ENCODE results near the gene TRAK1.

The TRAK1 gene

DNA sequence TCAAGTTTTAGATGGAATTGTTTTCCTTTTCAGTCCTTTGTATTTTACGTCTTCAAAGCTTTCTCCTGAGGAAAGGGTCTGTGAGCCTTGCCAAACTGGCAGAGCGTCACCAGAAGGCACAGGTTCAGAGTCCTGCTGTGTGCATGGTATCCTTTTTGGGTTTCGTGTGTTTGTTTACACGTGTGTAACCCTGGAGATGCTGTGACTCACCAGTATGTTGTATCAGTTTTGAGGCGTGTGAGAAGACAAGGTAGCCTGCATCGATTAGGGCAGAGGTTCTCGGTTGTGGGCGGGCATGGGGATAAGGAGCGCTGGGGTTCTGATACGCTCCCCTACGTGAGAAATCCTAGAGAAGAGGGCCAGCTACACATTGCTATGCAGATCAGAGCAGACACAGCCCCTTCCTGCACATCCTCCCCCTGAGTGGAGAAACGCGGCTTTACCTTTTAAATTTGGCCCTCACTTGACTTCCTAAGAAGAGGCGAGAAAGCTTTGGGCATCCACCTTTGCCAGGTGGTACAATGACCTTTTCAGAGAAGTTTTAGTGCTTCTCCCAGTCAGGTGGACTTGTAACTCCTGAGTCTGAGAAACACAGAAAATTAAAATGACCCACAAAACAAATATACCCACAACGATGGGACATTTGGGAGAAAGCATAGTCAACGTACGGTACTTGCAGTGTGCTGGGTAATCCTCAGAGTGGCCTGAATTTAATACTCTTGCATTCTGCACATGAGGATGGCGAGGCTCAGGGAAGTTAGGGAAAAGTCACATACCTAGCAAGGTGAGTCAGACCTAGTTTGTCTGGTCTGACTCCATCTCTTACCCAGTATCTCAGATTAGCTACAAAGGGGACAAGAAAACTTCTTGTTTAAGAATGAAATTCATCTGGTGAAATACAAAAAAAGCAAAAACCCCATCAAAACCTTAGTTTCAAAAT, 38.1 kb downstream of the TRAK1 start:
- Histone ChIP-seq H3K4me3 (ENCODE audit: low read length) (no peak overlapping the region), H3K9me3 (ENCODE audit: low read length) (no peaks in the 10 kb centered on the region), H3K27me3 (ENCODE audit: insufficient read depth, low read length) (no peaks in the 10 kb centered on the region), H3K36me3 (ENCODE audit: insufficient read depth, low read length) (peaks cover 31% of the 10 kb centered on the region), H2AFZ (ENCODE audit: low read depth, low read length) (no peak overlapping the region), H3K4me1 (ENCODE audit: insufficient read depth, low read length) (no peaks in the 10 kb centered on the region)

DNA sequence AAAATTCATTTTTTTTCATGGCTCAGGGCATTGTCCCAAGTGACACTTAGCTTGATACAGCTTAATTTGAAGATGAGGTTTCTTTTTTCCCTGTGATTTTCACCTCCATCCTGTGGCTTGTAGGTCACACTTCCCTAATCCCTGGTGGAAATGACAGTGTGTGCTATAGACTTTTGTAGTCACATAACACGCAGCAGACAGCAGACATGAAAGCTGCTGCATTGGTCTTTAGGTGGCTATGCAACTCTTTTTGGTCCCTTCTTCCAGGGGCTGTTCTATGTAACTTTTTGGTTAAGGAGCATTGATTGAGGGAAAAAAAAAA, 38.8 kb downstream of the TRAK1 start:
- Histone ChIP-seq H2AFZ (ENCODE audit: low read depth, low read length) (no peak overlapping the region), H3K4me1 (ENCODE audit: insufficient read depth, low read length) (no peaks in the 10 kb centered on the region), H3K36me3 (ENCODE audit: insufficient read depth, low read length) (peaks cover 31% of the 10 kb centered on the region), H3K4me3 (ENCODE audit: low read length) (no peak overlapping the region), H3K9me3 (ENCODE audit: low read length) (no peaks in the 10 kb centered on the region), H3K27me3 (ENCODE audit: insufficient read depth, low read length) (no peaks in the 10 kb centered on the region)

DNA sequence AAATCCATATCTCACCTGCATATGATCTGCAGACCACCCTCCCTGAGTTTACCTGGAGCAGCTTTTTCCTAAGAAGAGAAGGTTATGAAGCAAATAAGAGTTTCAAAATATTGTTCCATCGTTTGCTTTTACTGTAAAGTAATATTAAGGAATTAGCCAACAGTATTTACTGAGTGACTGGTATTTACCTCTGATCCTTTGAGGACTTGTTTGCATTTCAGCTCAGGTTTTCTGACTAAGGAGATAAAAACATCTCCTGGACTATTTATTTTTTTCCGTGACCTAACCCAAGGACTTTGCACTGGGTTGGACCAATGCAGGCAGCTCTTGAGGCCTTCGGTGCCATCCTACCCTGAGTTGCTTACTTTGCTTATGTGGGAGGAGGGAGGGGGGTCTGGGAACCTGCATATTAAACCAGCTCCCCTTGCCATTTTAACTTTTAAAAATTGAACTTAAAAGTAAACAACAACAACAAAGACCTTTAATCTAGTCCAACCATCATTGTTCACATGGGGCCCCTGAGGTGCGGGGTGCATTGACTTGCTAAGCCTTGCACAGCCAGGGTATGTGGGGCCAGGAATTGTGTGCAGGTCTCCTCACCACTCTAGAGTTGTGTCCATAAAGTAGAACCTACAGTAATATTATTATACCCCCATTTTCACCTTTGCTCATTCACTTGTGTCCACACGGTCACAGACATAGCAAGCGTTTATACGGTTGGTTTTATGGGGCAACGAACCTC, 39.3 kb downstream of the TRAK1 start:
- no peaks in the 10 kb centered on the region for H3K9me3 ChIP-seq (ENCODE audit: low read length)
- H3K27me3 ChIP-seq (ENCODE audit: insufficient read depth, low read length), result no peaks in the 10 kb centered on the region
- H3K4me3 ChIP-seq (ENCODE audit: low read length), result no peak overlapping the region
- H3K36me3 ChIP-seq (ENCODE audit: insufficient read depth, low read length), result peaks cover 28% of the 10 kb centered on the region
- no peak overlapping the region for H2AFZ ChIP-seq (ENCODE audit: low read depth, low read length)
- no peaks in the 10 kb centered on the region for H3K4me1 ChIP-seq (ENCODE audit: insufficient read depth, low read length)

DNA sequence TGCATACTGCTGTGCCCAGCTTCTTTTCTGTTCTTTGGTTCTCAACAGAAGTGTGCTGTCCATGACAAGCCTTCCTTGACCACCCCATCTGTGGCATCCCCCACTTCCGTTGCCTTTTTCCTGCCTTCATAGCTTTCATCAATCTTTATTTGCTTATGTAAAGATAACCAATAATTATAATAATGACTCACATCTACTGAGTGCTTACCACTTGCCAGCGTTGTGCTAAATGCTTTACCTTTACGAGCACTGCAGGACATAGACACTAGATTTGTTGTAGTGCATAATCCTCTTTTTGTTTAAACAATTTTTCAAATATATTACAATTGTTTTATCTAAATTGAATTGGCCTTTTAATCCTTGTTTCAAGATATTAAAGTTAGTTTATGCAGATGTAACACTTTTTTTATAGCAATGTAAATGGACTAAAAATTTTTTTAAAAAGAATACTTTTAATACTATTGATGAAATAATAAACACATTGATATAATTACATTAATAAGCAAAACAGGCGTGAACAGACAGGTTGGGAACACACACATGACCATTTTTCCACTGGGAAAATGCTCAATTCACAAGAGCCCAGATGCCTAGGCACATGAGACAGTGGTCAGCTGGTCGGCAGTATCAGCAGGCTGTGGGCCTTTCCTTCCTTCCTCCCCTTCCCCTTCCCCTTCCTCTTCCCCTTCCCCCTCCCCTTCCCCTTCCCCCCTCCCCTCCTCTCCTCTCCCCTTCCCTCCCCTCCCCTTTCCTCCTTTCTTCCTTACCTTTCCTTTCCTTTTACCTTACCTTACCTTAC, 42.5 kb downstream of the TRAK1 start:
- Histone ChIP-seq H2AFZ (ENCODE audit: low read depth, low read length) (no peak overlapping the region), H3K4me1 (ENCODE audit: insufficient read depth, low read length) (no peaks in the 10 kb centered on the region), H3K4me3 (ENCODE audit: low read length) (no peak overlapping the region), H3K36me3 (ENCODE audit: insufficient read depth, low read length) (peaks cover 9% of the 10 kb centered on the region), H3K9me3 (ENCODE audit: low read length) (no peaks in the 10 kb centered on the region), H3K27me3 (ENCODE audit: insufficient read depth, low read length) (no peaks in the 10 kb centered on the region)

DNA sequence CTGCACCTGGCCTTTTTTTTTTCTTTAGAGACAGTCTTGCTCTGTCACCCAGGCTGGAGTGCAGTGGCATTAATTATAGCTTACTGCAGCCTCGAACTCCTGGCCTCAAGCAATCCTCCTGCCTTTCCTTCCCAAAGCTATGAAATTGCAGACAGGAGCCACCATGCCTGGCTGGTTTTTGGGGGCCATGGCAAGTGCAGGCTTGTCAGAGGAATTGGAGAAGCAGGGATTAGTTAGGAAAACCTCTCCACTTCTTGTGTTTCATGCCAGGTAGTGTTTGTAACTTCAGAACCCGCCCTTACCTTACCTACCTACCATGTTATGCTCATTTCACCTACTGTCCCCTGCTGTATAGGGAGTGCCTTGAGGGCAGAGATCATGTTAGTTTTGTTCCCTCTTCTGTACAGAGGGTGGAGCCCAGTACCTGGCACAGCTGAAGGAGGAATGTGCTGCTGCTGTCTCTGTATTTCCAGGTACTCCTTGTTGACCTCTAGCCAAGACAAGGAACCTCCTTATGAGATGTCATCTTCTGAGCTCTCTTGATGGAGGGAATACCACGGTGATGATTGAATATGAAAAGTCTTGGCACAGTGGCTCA, 43.8 kb downstream of the TRAK1 start:
- H2AFZ ChIP-seq (ENCODE audit: low read depth, low read length), result no peak overlapping the region
- peaks cover 12% of the 10 kb centered on the region for H3K36me3 ChIP-seq (ENCODE audit: insufficient read depth, low read length)
- H3K9me3 ChIP-seq (ENCODE audit: low read length), result no peaks in the 10 kb centered on the region
- no peaks in the 10 kb centered on the region for H3K4me1 ChIP-seq (ENCODE audit: insufficient read depth, low read length)
- H3K27me3 ChIP-seq (ENCODE audit: insufficient read depth, low read length), result no peaks in the 10 kb centered on the region
- no peak overlapping the region for H3K4me3 ChIP-seq (ENCODE audit: low read length)

DNA sequence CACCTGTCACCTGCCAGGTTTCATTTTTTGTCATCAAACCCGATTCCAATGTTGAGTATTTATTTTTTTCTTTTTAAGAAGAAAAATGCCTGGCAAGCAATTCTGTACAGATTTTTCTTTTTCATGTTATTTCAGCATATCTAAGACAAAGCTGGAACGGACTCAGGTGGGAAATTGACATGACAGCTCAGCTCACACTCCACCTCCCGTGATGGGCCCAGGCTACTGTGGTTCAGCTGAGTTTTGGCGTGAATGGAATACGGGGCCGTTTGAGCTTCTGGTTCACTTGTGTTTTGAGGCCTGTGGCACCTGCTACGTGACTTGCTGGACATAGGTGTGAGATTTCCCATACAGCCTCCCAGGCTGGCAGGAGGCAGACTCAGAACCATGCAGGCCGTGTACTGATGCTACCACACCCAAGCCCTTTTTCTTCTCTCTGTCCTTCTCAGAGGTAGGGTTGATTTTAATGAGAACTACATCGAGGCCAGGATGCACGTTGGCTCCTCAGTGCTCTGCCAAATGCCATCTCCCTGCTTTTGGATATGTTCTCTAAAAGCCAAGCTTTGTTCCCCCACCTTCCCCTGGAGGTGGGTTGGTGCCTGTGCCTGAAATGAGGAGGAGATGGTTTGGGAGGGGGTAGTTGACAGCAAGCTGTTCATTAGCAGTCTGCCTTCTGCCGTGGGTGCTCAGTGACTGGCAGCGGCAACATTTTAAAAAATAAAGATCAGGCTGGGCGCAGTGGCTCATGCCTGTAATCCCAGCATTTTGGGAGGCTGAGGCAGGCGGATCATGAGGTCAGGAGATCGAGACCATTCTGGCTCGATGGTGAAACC, 48.7 kb downstream of the TRAK1 start:
- Histone ChIP-seq H3K4me1 (ENCODE audit: insufficient read depth, low read length) (no peaks in the 10 kb centered on the region), H3K9me3 (ENCODE audit: low read length) (no peaks in the 10 kb centered on the region), H3K27me3 (ENCODE audit: insufficient read depth, low read length) (no peaks in the 10 kb centered on the region), H2AFZ (ENCODE audit: low read depth, low read length) (no peak overlapping the region), H3K4me3 (ENCODE audit: low read length) (no peak overlapping the region), H3K36me3 (ENCODE audit: insufficient read depth, low read length) (peaks cover 21% of the 10 kb centered on the region)

DNA sequence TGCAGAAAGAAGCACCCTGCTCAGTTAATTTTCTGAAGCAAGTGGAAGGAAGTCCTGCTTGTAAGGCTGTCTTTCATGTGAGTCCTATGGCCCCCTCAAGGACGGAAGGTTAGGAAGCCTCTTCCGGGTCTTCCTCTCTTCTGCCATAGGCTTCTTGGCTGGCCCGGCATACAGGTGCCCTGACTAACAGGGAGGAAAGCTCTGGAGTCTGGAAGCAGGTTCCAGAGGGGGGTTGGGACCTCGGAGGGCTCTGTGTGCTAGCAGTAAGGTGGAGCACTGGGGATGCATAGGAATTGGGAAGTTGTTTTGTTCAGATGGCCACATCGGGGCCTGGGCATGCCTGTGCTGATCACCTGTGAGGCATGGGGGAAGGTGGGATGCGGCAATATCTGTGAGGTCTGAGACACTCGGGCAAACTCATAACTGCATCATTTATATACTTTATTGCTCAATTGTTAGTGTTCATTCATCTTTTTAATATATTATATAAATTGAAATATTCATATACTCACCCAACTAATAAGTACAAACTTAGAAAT, 49.6 kb downstream of the TRAK1 start:
- peaks cover 17% of the 10 kb centered on the region for H3K36me3 ChIP-seq (ENCODE audit: insufficient read depth, low read length)
- H2AFZ ChIP-seq (ENCODE audit: low read depth, low read length), result no peak overlapping the region
- no peaks in the 10 kb centered on the region for H3K27me3 ChIP-seq (ENCODE audit: insufficient read depth, low read length)
- no peak overlapping the region for H3K4me3 ChIP-seq (ENCODE audit: low read length)
- no peaks in the 10 kb centered on the region for H3K4me1 ChIP-seq (ENCODE audit: insufficient read depth, low read length)
- H3K9me3 ChIP-seq (ENCODE audit: low read length), result no peaks in the 10 kb centered on the region

DNA sequence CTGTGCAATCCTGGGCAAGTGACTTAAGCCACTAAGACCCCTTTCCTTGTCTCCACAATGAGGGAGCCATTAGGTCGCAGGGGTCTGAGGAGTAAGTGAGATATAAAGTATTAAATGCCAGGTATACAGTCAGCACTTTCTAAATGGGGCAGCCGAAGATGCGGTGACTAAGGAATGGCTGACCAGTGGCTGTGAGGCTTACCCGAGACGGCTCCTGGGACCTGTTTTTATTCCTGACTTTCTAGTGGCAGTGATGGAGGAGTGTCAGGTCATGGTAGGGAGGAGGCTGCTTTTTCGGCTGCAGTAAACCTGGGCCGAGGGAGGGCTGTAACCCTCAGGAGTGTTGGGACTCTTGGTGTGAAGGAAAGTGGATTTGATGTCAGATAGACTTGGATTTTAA, 52.3 kb downstream of the TRAK1 start:
- Histone ChIP-seq H3K9me3 (ENCODE audit: low read length) (no peaks in the 10 kb centered on the region), H3K27me3 (ENCODE audit: insufficient read depth, low read length) (no peaks in the 10 kb centered on the region), H3K4me3 (ENCODE audit: low read length) (no peak overlapping the region), H3K4me1 (ENCODE audit: insufficient read depth, low read length) (peaks cover 3% of the 10 kb centered on the region), H3K36me3 (ENCODE audit: insufficient read depth, low read length) (peaks cover 17% of the 10 kb centered on the region), H2AFZ (ENCODE audit: low read depth, low read length) (no peak overlapping the region)

DNA sequence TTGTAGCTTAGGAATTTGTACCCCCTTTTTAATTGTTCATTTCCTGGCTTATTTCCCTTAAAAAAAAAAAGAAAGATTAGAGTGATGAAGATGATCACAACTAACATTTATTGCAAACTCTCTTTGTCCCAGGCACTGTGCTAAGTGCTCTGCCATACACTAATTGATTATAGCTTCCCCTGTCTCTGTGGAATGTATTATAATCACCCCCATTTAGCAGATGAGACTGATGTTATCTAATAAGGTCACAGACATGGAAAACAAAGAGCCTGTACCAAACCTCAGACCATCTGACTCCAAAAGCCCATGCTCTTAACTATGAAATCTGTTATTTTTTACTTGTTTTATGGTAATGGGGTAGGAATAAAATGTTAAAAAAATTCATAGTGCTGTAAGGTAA, 53.1 kb downstream of the TRAK1 start:
- no peak overlapping the region for H2AFZ ChIP-seq (ENCODE audit: low read depth, low read length)
- peaks cover 8% of the 10 kb centered on the region for H3K4me1 ChIP-seq (ENCODE audit: insufficient read depth, low read length)
- H3K36me3 ChIP-seq (ENCODE audit: insufficient read depth, low read length), result peaks cover 15% of the 10 kb centered on the region
- H3K27me3 ChIP-seq (ENCODE audit: insufficient read depth, low read length), result no peaks in the 10 kb centered on the region
- no peak overlapping the region for H3K4me3 ChIP-seq (ENCODE audit: low read length)
- no peaks in the 10 kb centered on the region for H3K9me3 ChIP-seq (ENCODE audit: low read length)

DNA sequence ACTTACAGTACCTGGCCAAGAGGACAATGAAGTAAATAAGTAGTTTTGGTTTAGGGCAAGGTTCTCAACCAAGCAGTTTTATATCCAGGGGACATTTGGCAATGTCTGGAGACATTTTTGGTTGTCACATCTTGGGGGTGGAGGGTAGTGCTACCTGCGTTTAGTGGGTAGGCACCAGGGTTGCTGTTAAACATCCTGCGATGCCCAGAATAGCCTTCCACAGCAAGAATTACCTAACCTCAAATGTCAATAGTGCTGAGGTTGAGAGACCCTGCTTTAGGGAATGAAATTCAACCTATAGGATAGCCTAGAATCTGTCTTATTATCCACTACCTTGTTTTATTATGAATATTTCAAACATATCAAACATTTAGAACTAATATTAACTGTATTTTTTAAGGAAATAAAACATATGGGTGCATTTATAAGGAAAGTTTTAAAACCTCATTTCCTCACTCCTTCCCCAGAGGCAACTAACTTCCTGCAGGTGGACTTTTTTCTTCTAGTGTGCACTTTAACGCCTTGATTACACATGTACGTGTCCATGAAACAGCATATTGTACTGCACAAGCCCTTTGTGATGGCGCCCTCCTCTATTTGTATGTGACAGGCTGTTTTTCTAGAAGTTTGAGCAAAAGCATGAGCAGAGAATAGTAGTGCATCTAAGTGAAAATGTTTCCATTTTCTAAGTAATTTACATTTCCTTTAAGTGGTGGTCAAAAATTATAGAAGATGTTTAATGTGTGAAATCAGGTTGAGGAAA, 57.1 kb downstream of the TRAK1 start:
- Histone ChIP-seq H3K36me3 (ENCODE audit: insufficient read depth, low read length) (no peaks in the 10 kb centered on the region), H2AFZ (ENCODE audit: low read depth, low read length) (no peak overlapping the region), H3K27me3 (ENCODE audit: insufficient read depth, low read length) (no peaks in the 10 kb centered on the region), H3K4me1 (ENCODE audit: insufficient read depth, low read length) (peaks cover 16% of the 10 kb centered on the region), H3K4me3 (ENCODE audit: low read length) (no peak overlapping the region), H3K9me3 (ENCODE audit: low read length) (no peaks in the 10 kb centered on the region)

DNA sequence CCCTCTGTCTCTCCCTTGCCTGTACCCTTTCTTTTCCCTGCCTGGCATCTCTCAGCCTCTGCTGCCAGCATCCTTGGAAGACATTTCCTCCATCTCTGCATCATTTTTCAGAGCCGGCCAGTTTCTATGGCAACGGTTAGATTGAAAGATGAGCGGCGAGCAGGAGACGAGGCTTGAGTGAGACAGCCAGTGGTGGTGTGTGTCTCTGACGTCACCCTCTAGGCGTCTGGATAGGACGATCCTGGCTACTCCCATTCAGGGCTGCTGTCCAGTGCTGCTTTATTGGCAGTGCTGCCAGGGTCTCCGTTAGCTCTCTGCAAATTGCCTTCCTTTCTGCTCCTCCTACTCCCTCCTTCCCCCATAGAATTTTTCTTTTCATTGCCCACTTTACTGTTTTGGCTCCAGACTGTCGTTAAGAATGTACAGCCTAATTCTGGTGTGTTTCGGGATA, 57.9 kb downstream of the TRAK1 start:
- Histone ChIP-seq H3K27me3 (ENCODE audit: insufficient read depth, low read length) (no peaks in the 10 kb centered on the region), H3K36me3 (ENCODE audit: insufficient read depth, low read length) (no peaks in the 10 kb centered on the region), H3K9me3 (ENCODE audit: low read length) (no peaks in the 10 kb centered on the region), H3K4me3 (ENCODE audit: low read length) (peak overlapping the region; percentile 17), H3K4me1 (ENCODE audit: insufficient read depth, low read length) (peaks cover 16% of the 10 kb centered on the region), H2AFZ (ENCODE audit: low read depth, low read length) (no peak overlapping the region)
